Adrenal gland (tissue), 5 donors: ENCODE data around the gene UBE2G2.

Experiments used
- CTCF ChIP-seq, 6 experiments: fragments of 450-650 bp in 4 of 6; fragments of 200-600 bp in 2 of 6; sonication (generic) in 1 of 6; IDR thresholded peaks; 1 replicate in 5 of 6; 2 replicates in 1 of 6; pipeline versions ENCODE4 v1.5.1 to v1.8.0; 2016 to 2021; ENCODE audit warnings: antibody characterized with exemption in 6 of 6, mild to moderate bottlenecking in 2 of 6, moderate library complexity in 1 of 6
- POLR2A ChIP-seq, 2 donors: fragments of 450-650 bp; IDR thresholded peaks; one replicate each; pipeline ENCODE4 v1.6.1; 2017; ENCODE audit warnings: antibody characterized with exemption in 2 of 2, mild to moderate bottlenecking in 2 of 2, moderate library complexity in 1 of 2
- donor health status: DM: no; HTN: no; CAD: no.

DNA sequence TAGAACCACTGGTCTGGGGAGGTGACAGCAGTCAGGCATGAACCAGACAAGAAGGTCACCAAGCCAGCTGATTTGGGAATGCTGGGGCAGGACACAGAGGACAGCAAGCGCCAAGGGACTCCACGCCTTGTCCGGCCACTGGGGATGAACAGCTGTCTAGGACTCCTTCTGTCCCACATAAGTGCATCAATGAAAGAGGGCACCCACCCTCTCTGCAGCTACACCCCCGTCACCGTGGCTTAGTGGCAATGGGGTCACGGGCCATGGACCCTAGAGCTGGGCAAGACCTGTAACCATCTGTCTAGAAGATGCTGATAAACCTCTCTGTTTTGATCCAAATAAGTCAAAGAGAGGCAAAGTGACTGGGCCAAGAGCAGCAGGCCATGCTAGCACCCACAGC is 16.8 kb downstream of the UBE2G2 start:
- TF ChIP-seq POLR2A (IDR thresholded peaks at IDR 0.05) (no peak), CTCF (IDR thresholded peaks at IDR 0.05) (no peak)
